Panc1 (cell line): Measurements from ENCODE around the gene HCLS1. TPM values are rescaled to one million over a fixed set of nuclear protein-coding genes. Genes with fewer than 3 reads are reported as not detected.

Source experiments
- ATAC-seq: fragments of 200-7000 bp; cut with Tn5 transposase; 2 replicates; pipeline ENCODE4 v1.9.1; 2020; ENCODE audit warnings: mild to moderate bottlenecking, moderate library complexity
- BruUV-seq: library from RNA; stranded (reverse); fragments of 400-500 nt; replicated peaks from 2 replicates; lab custom pipeline; 2021; lab: Mats Ljungman, UMichigan
- CTCF ChIA-PET: fragments of 300-600 bp; sonication (Branson Sonifier 250); formaldehyde crosslinking; loops from one replicate; lab custom pipeline; 2022; ENCODE audit warnings: antibody characterized with exemption; lab: Charles Lee
- POLR2A ChIA-PET: fragments of 300-600 bp; sonication (Branson Sonifier 250); formaldehyde crosslinking; loops from one replicate; lab custom pipeline; 2022; ENCODE audit warnings: antibody characterized with exemption; lab: Charles Lee
- DNase-seq: peaks from one replicate; pipeline ENCODE4 v3.0.0-alpha.2; 2010; ENCODE audit warnings: low read depth, low spot score
- H3K27ac ChIP-seq: 2 replicates; pipeline ENCODE4 v1.5.1; 2011; ENCODE audit warnings: mild to moderate bottlenecking, low read length, inconsistent platforms
- H3K27me3 ChIP-seq: fragments of 200-500 bp; sonication (Bioruptor generic); 2 replicates; pipeline ENCODE4 v1.6.0; 2014; ENCODE audit warnings: low read length, inconsistent platforms; ENCODE audit not compliant: control insufficient read depth, insufficient read depth
- H3K36me3 ChIP-seq: fragments of 200-500 bp; sonication (Bioruptor generic); 2 replicates; pipeline ENCODE4 v1.5.1; 2014; ENCODE audit warnings: inconsistent platforms, mild to moderate bottlenecking, low read length, moderate library complexity; ENCODE audit not compliant: control insufficient read depth, insufficient read depth
- H3K4me1 ChIP-seq: 2 replicates; pipeline ENCODE4 v1.5.1; 2011; ENCODE audit warnings: inconsistent platforms, mild to moderate bottlenecking, low read length, moderate library complexity; ENCODE audit not compliant: control insufficient read depth, insufficient read depth
- H3K4me3 ChIP-seq, 2 experiments: 2 replicates each; pipeline ENCODE4 v1.5.1; 2011 to 2012; ENCODE audit warnings: low read depth in 2 of 2, low read length in 2 of 2, mild to moderate bottlenecking in 2 of 2, inconsistent platforms in 1 of 2, moderate library complexity in 1 of 2
- H3K9me3 ChIP-seq: fragments of 200-500 bp; sonication (Bioruptor generic); 2 replicates; pipeline ENCODE4 v1.5.1; 2014; ENCODE audit warnings: low read depth, mild to moderate bottlenecking, inconsistent platforms, low read length, moderate library complexity; ENCODE audit not compliant: control insufficient read depth, insufficient read depth
- CTCF ChIP-seq: fragments of 450-650 bp; IDR thresholded peaks from 2 replicates; pipeline ENCODE4 v1.5.1; 2017; ENCODE audit warnings: mild to moderate bottlenecking
- POLR2AphosphoS5 ChIP-seq: IDR thresholded peaks from 2 replicates; pipeline ENCODE4 v1.6.1; 2012; ENCODE audit warnings: mild to moderate bottlenecking, low read depth, low read length, moderate library complexity
- REST ChIP-seq, 2 experiments: IDR thresholded peaks; 2 replicates each; pipeline ENCODE4 v1.6.1; 2011 to 2012; ENCODE audit warnings: low read depth in 2 of 2, control low read depth in 1 of 2, low read length in 1 of 2, mild to moderate bottlenecking in 1 of 2, moderate library complexity in 1 of 2; ENCODE audit not compliant: insufficient read depth in 1 of 2
- SIN3A ChIP-seq: IDR thresholded peaks from 2 replicates; pipeline ENCODE4 v1.6.1; 2012; ENCODE audit warnings: low read depth, mild to moderate bottlenecking, low read length, moderate library complexity, borderline replicate concordance; ENCODE audit not compliant: insufficient read depth
- TCF7L2 ChIP-seq: IDR thresholded peaks from 2 replicates; pipeline ENCODE4 v1.6.1; 2011; ENCODE audit warnings: mild to moderate bottlenecking, low read depth, low read length, inconsistent platforms
- in situ Hi-C: cut with HindIII; loops from 2 replicates; pipeline ENCODE4 v1.10.0; 2016; ENCODE audit warnings: low sequenced_read_pairs, low pct_unique_long_range_greater_than_20kb
- intact Hi-C: fragments of 100-400 bp; cut with micrococcal nuclease; formaldehyde crosslinking; loops from one replicate; pipeline ENCODE4 v1.10.0; 2022; ENCODE audit not compliant: unreplicated experiment
- total RNA-seq: library from RNA; stranded (reverse); gene quantifications from one replicate; pipeline ENCODE4 v1.2.1, GENCODE V29; 2021; ENCODE audit not compliant: unreplicated experiment

The HCLS1 gene
- total RNA-seq, 1 experiment from 2014 or later = 0.85 TPM

- intact Hi-C loops = no loop called here
- DNase-seq (no peak), ATAC-seq (no peak)
- ChIA-PET CTCF (no interaction called here), POLR2A (no interaction called here)
- no peaks in the 10 kb centered on the region for H3K9me3 ChIP-seq
- no peak overlapping the region for H3K4me3 ChIP-seq
- no peaks in the 10 kb centered on the region for H3K27me3 ChIP-seq
- no peak for TF ChIP-seq REST (IDR thresholded peaks at IDR 0.05; ENCODE audit: insufficient read depth in 1 of 2, low read depth in 2 of 2, low read length in 1 of 2)
- no peak overlapping the region for H3K27ac ChIP-seq
- peaks cover 2% of the 10 kb centered on the region; the same call in 1 of the 2 replicates for H3K36me3 ChIP-seq
- BruUV-seq = no TSS peak
- no peaks in the 10 kb centered on the region for H3K4me1 ChIP-seq
- in situ Hi-C loops = no loop called here
Measured at GRCh38 chr3:121661376-121661775, 673 bp upstream of the HCLS1 start.

- no peak for DNase-seq
- H3K4me3 ChIP-seq = no peak overlapping the region
- no peaks in the 10 kb centered on the region for H3K9me3 ChIP-seq
- TF ChIP-seq POLR2AphosphoS5 (no peak), TCF7L2 (no peak), CTCF (no peak), SIN3A (no peak), REST (IDR thresholded peaks at IDR 0.05; ENCODE audit: insufficient read depth in 1 of 2, low read depth in 2 of 2, low read length in 1 of 2) (no peak)
- no peaks in the 10 kb centered on the region; the same call in 1 of the 2 replicates for H3K27me3 ChIP-seq
- in situ Hi-C loops (no loop called here), intact Hi-C loops (no loop called here)
- CTCF ChIA-PET = no interaction called here
- BruUV-seq = no TSS peak
- no peak for ATAC-seq
- POLR2A ChIA-PET = no interaction called here
- H3K36me3 ChIP-seq = no peaks in the 10 kb centered on the region
- H3K4me1 ChIP-seq = no peaks in the 10 kb centered on the region
- no peak overlapping the region for H3K27ac ChIP-seq
Measured at GRCh38 chr3:121659586-121659985, 1.1 kb downstream of the HCLS1 start.
